HS-5 (cell line): ENCODE measurements around the gene YY1.

Experiments
- DNase-seq: peaks from one replicate; pipeline ENCODE4 v3.0.0-alpha.2; 2012; ENCODE audit warnings: low read depth

Gene YY1

GRCh38 chr14:100313464-100314230, 74.7 kb downstream of the YY1 start:
- DNase-seq = no peak

- DNase-seq = no peak
Observed at GRCh38 chr14:100314724-100315123, 75.8 kb downstream of the YY1 start.

- DNase-seq = no peak
Observed at GRCh38 chr14:100317389-100317788, 78.4 kb downstream of the YY1 start.

- DNase-seq = no peak
Observed at GRCh38 chr14:100317912-100318808, 79.2 kb downstream of the YY1 start.

- no peak for DNase-seq
Observed at GRCh38 chr14:100320157-100320856, 81.4 kb downstream of the YY1 start.

- no peak for DNase-seq
Observed at GRCh38 chr14:100321473-100322137, 82.7 kb downstream of the YY1 start.

- no peak for DNase-seq
Observed at GRCh38 chr14:100322138-100322957, 83.4 kb downstream of the YY1 start.

GRCh38 chr14:100323121-100323941, 84.4 kb downstream of the YY1 start, which contains the start of gene SLC25A47:
Gene SLC25A47, plus strand, starts transcription at chr14:100323339. Its CDS starts 76 bp downstream, at chr14:100323415.
- DNase-seq = no peak

- no peak for DNase-seq
Observed at GRCh38 chr14:100323942-100324307, 85.0 kb downstream of the YY1 start.

GRCh38 chr14:100325231-100325632, 86.3 kb downstream of the YY1 start:
- no peak for DNase-seq

- DNase-seq = no peak
Observed at GRCh38 chr14:100325958-100326357, 87.0 kb downstream of the YY1 start.

GRCh38 chr14:100327128-100327527, 88.2 kb downstream of the YY1 start:
- DNase-seq = no peak

GRCh38 chr14:100328495-100329163, 89.7 kb downstream of the YY1 start:
- no peak for DNase-seq

- no peak for DNase-seq
Observed at GRCh38 chr14:100329233-100330006, 90.5 kb downstream of the YY1 start.

GRCh38 chr14:100330007-100330344, 91.0 kb downstream of the YY1 start:
- DNase-seq = no peak

GRCh38 chr14:100330388-100330931, 91.5 kb downstream of the YY1 start:
- DNase-seq = no peak

GRCh38 chr14:100332071-100332639, 93.2 kb downstream of the YY1 start:
- no peak for DNase-seq
